CD14-positive monocyte (primary cell): ENCODE data around the gene UTP11. TPM values are rescaled to one million over a fixed set of nuclear protein-coding genes. Genes with fewer than 3 reads are reported as not detected.

Experiments
- DNase-seq, 3 donors: peaks; one replicate each; pipeline ENCODE4 v3.0.0-alpha.2; 2011 to 2022
- H2AFZ ChIP-seq: 2 replicates; pipeline ENCODE4 v1.6.0; 2012; ENCODE audit warnings: mild to moderate bottlenecking, low read depth, low read length, inconsistent platforms; ENCODE audit not compliant: insufficient read depth, poor library complexity, severe bottlenecking
- H3K27ac ChIP-seq, 2 donors: 1 replicate in 1 of 2; 2 replicates in 1 of 2; pipeline ENCODE4 v1.5.1; 2012 to 2013; ENCODE audit warnings: low read length in 2 of 2, control low read depth in 1 of 2, inconsistent platforms in 1 of 2, low read depth in 1 of 2, mild to moderate bottlenecking in 1 of 2
- H3K27me3 ChIP-seq, 2 donors: one replicate each; pipeline versions ENCODE4 v1.6.0 to v1.6.1; 2011 to 2013; ENCODE audit warnings: low read length in 2 of 2; ENCODE audit not compliant: control insufficient read depth in 2 of 2, insufficient read depth in 2 of 2
- H3K36me3 ChIP-seq, 2 donors: replicated peaks in 1 of 2; 1 replicate in 1 of 2; 2 replicates in 1 of 2; pipeline versions ENCODE4 v1.5.1 to v1.6.1; 2012 to 2013; ENCODE audit warnings: low read length in 2 of 2, control low read depth in 1 of 2, inconsistent platforms in 1 of 2, mild to moderate bottlenecking in 1 of 2; ENCODE audit not compliant: insufficient read depth in 2 of 2, control insufficient read depth in 1 of 2
- H3K4me1 ChIP-seq, 2 donors: 1 replicate in 1 of 2; 2 replicates in 1 of 2; pipeline versions ENCODE4 v1.5.1 to v1.6.1; 2012 to 2013; ENCODE audit warnings: low read length in 2 of 2, control low read depth in 1 of 2, inconsistent platforms in 1 of 2, mild to moderate bottlenecking in 1 of 2, moderate library complexity in 1 of 2; ENCODE audit not compliant: insufficient read depth in 2 of 2, control insufficient read depth in 1 of 2
- H3K4me2 ChIP-seq: replicated peaks from 2 replicates; pipeline ENCODE3; 2012; ENCODE audit warnings: low read length, moderate library complexity, mild to moderate bottlenecking; ENCODE audit not compliant: poor library complexity, severe bottlenecking; ENCODE audit errors: extremely low read depth
- H3K4me3 ChIP-seq, 3 experiments: fragments of 200-600 bp in 1 of 3; sonication (generic) in 1 of 3; replicated peaks in 1 of 3; 1 replicate in 2 of 3; 2 replicates in 1 of 3; pipeline ENCODE4 v1.5.1; 2011 to 2013; ENCODE audit warnings: low read length in 3 of 3, mild to moderate bottlenecking in 3 of 3, control low read depth in 2 of 3, low read depth in 2 of 3, inconsistent platforms in 1 of 3, moderate library complexity in 1 of 3
- H3K79me2 ChIP-seq: 2 replicates; pipeline ENCODE4 v1.6.0; 2012; ENCODE audit warnings: mild to moderate bottlenecking, control low read depth, inconsistent platforms, low read length, moderate library complexity; ENCODE audit not compliant: insufficient read depth
- H3K9ac ChIP-seq: 2 replicates; pipeline ENCODE4 v1.6.0; 2017; ENCODE audit warnings: low read length, mild to moderate bottlenecking; ENCODE audit not compliant: insufficient read depth, poor library complexity, severe bottlenecking
- H3K9me3 ChIP-seq, 2 donors: replicated peaks in 1 of 2; 1 replicate in 1 of 2; 2 replicates in 1 of 2; pipeline versions ENCODE4 v1.5.1 to v1.6.1; 2012 to 2013; ENCODE audit warnings: low read length in 2 of 2, control low read depth in 1 of 2; ENCODE audit not compliant: control insufficient read depth in 1 of 2, insufficient read depth in 1 of 2
- H4K20me1 ChIP-seq: 2 replicates; pipeline ENCODE4 v1.6.0; 2012; ENCODE audit warnings: mild to moderate bottlenecking, low read length, control low read depth, moderate library complexity; ENCODE audit not compliant: insufficient read depth
- H3K27ac Mint-ChIP-seq, 7 donors: one replicate each; pipeline ENCODE4 v1.8.0; 2020; ENCODE audit warnings: mild to moderate bottlenecking in 7 of 7, mixed read lengths in 7 of 7, moderate library complexity in 6 of 7, inconsistent platforms in 2 of 7
- H3K27me3 Mint-ChIP-seq, 3 donors: one replicate each; pipeline ENCODE4 v1.8.0; 2021 to 2022; ENCODE audit warnings: low read depth in 3 of 3, mild to moderate bottlenecking in 3 of 3, mixed read lengths in 3 of 3, moderate library complexity in 3 of 3, inconsistent platforms in 1 of 3
- H3K36me3 Mint-ChIP-seq, 2 donors: one replicate each; pipeline ENCODE4 v1.8.0; 2020; ENCODE audit warnings: mixed read lengths in 2 of 2, inconsistent platforms in 1 of 2, mild to moderate bottlenecking in 1 of 2
- H3K4me1 Mint-ChIP-seq: one replicate; pipeline ENCODE4 v1.8.0; 2020; ENCODE audit warnings: mild to moderate bottlenecking, mixed read lengths
- H3K4me3 Mint-ChIP-seq, 2 donors: one replicate each; pipeline ENCODE4 v1.8.0; 2020; ENCODE audit warnings: mild to moderate bottlenecking in 2 of 2, mixed read lengths in 2 of 2, moderate library complexity in 1 of 2
- H3K9me3 Mint-ChIP-seq, 7 donors: one replicate each; pipeline ENCODE4 v1.8.0; 2020 to 2022; ENCODE audit warnings: mixed read lengths in 7 of 7, mild to moderate bottlenecking in 6 of 7, moderate library complexity in 6 of 7, inconsistent platforms in 2 of 7
- WGBS: methylation state at CpG from one replicate; pipeline ENCODE4 v1.1.5; 2013; ENCODE audit warnings: missing lambda C conversion rate; ENCODE audit not compliant: insufficient coverage; 5-methylcytosine and 5-hydroxymethylcytosine counted together
- intact Hi-C, 2 donors: fragments of 100-400 bp; cut with micrococcal nuclease; formaldehyde crosslinking; loops; one replicate each; pipeline versions ENCODE4 v1.15.0 to v1.15.1; 2023
- polyA plus RNA-seq, 3 donors: library from polyadenylated mRNA; depleted of rRNA in 1 of 3; unstranded in 2 of 3; stranded (reverse) in 1 of 3; fragments of 300-500 nt in 2 of 3; fragments of >200 nt in 1 of 3; fragmentation: Illumina TruSeq in 2 of 3; gene quantifications; 1 replicate in 2 of 3; 2 replicates in 1 of 3; pipeline ENCODE4 v1.2.3, GENCODE V29; 2012 to 2021
- TF ChIP-seq, protein P1 (sequence below): fragments of 200-600 bp; IDR thresholded peaks from one replicate; pipeline ENCODE4 v1.8.0; 2022; ENCODE audit warnings: antibody characterized with exemption, mild to moderate bottlenecking

UTP11 gene
- polyA plus RNA-seq, 3 donors = 10.9 to 26.0 (median 20.5) TPM

DNA sequence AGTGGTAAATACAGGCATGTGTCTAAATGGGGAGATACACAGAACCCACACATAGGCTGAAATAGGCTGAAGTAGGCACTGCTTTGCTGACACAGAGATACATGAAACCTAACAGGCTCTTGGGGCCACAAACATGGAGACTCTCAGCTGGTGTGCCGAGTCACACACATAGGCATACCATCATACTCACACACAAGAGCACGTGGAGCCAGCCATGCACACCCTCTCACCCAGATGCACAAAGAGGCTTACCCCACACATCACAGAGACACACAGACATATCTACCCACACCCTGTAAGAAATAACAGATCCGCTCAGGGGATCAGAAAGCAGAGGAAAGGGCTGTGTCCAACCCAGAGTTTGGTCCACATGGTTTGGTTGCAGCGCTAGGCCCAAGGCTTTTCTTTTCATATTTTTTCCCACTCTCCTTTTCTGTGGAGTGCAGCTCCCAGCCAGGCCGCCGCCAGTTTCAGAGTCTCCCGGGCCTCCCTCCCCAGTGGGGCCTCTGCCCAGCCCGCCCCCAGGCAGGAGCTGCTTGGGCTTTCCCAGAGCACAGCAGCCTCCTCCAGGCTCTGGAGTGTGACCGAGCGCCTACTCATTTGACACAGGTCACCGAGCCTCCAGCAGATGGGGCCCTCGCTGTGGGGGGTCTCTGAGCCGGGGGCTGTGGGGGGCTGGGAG is 38.0 kb downstream of the UTP11 start:
- Histone ChIP-seq H4K20me1 (no peaks in the 10 kb centered on the region), H3K36me3 (no peaks in the 10 kb centered on the region), H3K27ac (no peak overlapping the region), H3K4me3 (no peak overlapping the region), H3K9ac (no peak overlapping the region), H3K4me1 (peaks cover 2 to 14% of the 10 kb centered on the region in 2 donors), H3K4me2 (no peak overlapping the region), H3K9me3 (no peaks in the 10 kb centered on the region), H3K79me2 (no peaks in the 10 kb centered on the region), H3K27me3 (peaks cover 21 to 45% of the 10 kb centered on the region in 2 donors), H2AFZ (no peak overlapping the region)
- Mint-ChIP-seq H3K27me3 (peaks cover 34 to 59% (median 37%) of the 10 kb centered on the region in 3 donors), H3K36me3 (peaks cover 0 to 3% of the 10 kb centered on the region in 2 donors), H3K4me1 (peaks cover 9% of the 10 kb centered on the region), H3K27ac (no peak overlapping the region), H3K9me3 (peaks cover 0 to 9% (median 3%) of the 10 kb centered on the region in 7 donors), H3K4me3 (no peak overlapping the region)
- intact Hi-C loops = no loop called here
- TF ChIP-seq, protein P1, sequence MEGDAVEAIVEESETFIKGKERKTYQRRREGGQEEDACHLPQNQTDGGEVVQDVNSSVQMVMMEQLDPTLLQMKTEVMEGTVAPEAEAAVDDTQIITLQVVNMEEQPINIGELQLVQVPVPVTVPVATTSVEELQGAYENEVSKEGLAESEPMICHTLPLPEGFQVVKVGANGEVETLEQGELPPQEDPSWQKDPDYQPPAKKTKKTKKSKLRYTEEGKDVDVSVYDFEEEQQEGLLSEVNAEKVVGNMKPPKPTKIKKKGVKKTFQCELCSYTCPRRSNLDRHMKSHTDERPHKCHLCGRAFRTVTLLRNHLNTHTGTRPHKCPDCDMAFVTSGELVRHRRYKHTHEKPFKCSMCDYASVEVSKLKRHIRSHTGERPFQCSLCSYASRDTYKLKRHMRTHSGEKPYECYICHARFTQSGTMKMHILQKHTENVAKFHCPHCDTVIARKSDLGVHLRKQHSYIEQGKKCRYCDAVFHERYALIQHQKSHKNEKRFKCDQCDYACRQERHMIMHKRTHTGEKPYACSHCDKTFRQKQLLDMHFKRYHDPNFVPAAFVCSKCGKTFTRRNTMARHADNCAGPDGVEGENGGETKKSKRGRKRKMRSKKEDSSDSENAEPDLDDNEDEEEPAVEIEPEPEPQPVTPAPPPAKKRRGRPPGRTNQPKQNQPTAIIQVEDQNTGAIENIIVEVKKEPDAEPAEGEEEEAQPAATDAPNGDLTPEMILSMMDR = no peak
- WGBS = 90% methylated on average over 8 of the region's 13 CpGs
- DNase-seq = no peak

DNA sequence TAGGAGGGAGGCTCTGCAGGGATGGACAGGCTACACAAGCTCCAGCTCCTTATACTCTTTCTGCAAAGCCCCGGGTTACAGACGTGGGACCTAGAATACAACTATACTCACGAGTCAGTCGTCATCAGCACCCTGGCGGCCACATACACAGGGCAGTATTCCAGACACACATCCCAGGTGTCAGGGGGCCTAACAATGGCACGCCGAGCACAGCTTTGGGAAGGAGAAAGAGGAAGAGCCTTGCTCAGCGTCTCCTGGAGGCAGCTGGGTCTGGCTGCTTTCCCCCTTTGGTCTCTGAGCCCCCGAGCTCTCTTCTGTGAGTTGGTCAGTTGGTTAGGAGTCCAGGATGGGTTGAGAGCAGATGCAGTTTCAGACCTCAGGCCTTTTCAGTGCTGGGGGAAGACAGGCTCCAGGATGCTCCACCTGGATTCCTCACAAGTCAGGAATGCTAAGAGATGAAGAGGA is 38.6 kb downstream of the UTP11 start:
- Histone ChIP-seq H3K27ac (no peak overlapping the region), H3K36me3 (no peaks in the 10 kb centered on the region), H3K9me3 (no peaks in the 10 kb centered on the region), H3K4me3 (no peak overlapping the region), H3K4me2 (no peak overlapping the region), H3K9ac (no peak overlapping the region), H4K20me1 (no peaks in the 10 kb centered on the region), H3K4me1 (peaks cover 2 to 10% of the 10 kb centered on the region in 2 donors), H3K27me3 (peaks cover 18 to 42% of the 10 kb centered on the region in 2 donors), H2AFZ (no peak overlapping the region), H3K79me2 (no peaks in the 10 kb centered on the region)
- H3K27ac Mint-ChIP-seq = no peak overlapping the region
- peaks cover 0 to 9% (median 3%) of the 10 kb centered on the region in 7 donors for H3K9me3 Mint-ChIP-seq
- peaks cover 31 to 56% (median 34%) of the 10 kb centered on the region in 3 donors for H3K27me3 Mint-ChIP-seq
- intact Hi-C loops = no loop called here
- H3K36me3 Mint-ChIP-seq = peaks cover 0 to 3% of the 10 kb centered on the region in 2 donors
- TF ChIP-seq, protein P1 = no peak
- H3K4me1 Mint-ChIP-seq = peaks cover 8% of the 10 kb centered on the region
- 88% methylated on average over 7 of the region's 9 CpGs for WGBS
- no peak overlapping the region for H3K4me3 Mint-ChIP-seq
- no peak for DNase-seq
